ENCODE measurements around the gene ATP6V0A4.
"Not testable (repeated sequence)": the region's sequence is repeated elsewhere in the genome, so short reads cannot be mapped to it uniquely, and the experiment has no call there.

Gene ATP6V0A4

GRCh38 chr7:138699661-138700060 lies 98.3 kb downstream of the ATP6V0A4 start:
- no peak for DNase-seq (ENCODE audit: low read depth)

GRCh38 chr7:138698281-138698680 lies 99.7 kb downstream of the ATP6V0A4 start:
- no peak for DNase-seq (ENCODE audit: low read depth)

GRCh38 chr7:138697535-138698182 lies 100.3 kb downstream of the ATP6V0A4 start:
- no peak for DNase-seq (ENCODE audit: low read depth)

GRCh38 chr7:138695776-138696175 lies 102.2 kb downstream of the ATP6V0A4 start:
- DNase-seq (ENCODE audit: low read depth): not testable (repeated sequence)

GRCh38 chr7:138695106-138695505 lies 102.9 kb downstream of the ATP6V0A4 start:
- DNase-seq (ENCODE audit: low read depth): no peak

GRCh38 chr7:138691178-138691577 lies 106.8 kb downstream of the ATP6V0A4 start:
- no peak for DNase-seq (ENCODE audit: low read depth)

GRCh38 chr7:138690495-138690894 lies 107.5 kb downstream of the ATP6V0A4 start:
- no peak for DNase-seq (ENCODE audit: low read depth)

GRCh38 chr7:138688037-138688436 lies 110.0 kb downstream of the ATP6V0A4 start:
- DNase-seq (ENCODE audit: low read depth): not testable (repeated sequence)

- no peak for DNase-seq (ENCODE audit: low read depth)
These were observed 113.7 kb downstream of the ATP6V0A4 start for GRCh38 chr7:138684340-138684739.

- DNase-seq (ENCODE audit: low read depth): no peak
These were observed 118.2 kb downstream of the ATP6V0A4 start for GRCh38 chr7:138679793-138680192.

- no peak for DNase-seq (ENCODE audit: low read depth)
These were observed 127.4 kb downstream of the ATP6V0A4 start for GRCh38 chr7:138670594-138670993.

GRCh38 chr7:138669364-138669763 lies 128.6 kb downstream of the ATP6V0A4 start:
- no peak for DNase-seq (ENCODE audit: low read depth)

GRCh38 chr7:138668946-138669345 lies 129.1 kb downstream of the ATP6V0A4 start:
- DNase-seq (ENCODE audit: low read depth): no peak

- DNase-seq (ENCODE audit: low read depth): no peak
These were observed 129.8 kb downstream of the ATP6V0A4 start for GRCh38 chr7:138668229-138668596.

GRCh38 chr7:138667535-138668228 lies 130.3 kb downstream of the ATP6V0A4 start:
- DNase-seq (ENCODE audit: low read depth): no peak

GRCh38 chr7:138666385-138666784 lies 131.6 kb downstream of the ATP6V0A4 start:
- no peak for DNase-seq (ENCODE audit: low read depth)

- DNase-seq (ENCODE audit: low read depth): no peak
These were observed 132.3 kb downstream of the ATP6V0A4 start for GRCh38 chr7:138665669-138666140.

- DNase-seq (ENCODE audit: low read depth): no peak
These were observed 132.7 kb downstream of the ATP6V0A4 start for GRCh38 chr7:138665249-138665648.

- no peak for DNase-seq (ENCODE audit: low read depth)
These were observed 134.0 kb downstream of the ATP6V0A4 start for GRCh38 chr7:138663725-138664710.

GRCh38 chr7:138662991-138663320 lies 135.0 kb downstream of the ATP6V0A4 start:
- no peak for DNase-seq (ENCODE audit: low read depth)

GRCh38 chr7:138662076-138662990 lies 135.7 kb downstream of the ATP6V0A4 start:
- DNase-seq (ENCODE audit: low read depth): no peak

Measured in activated T-cell treated with anti-CD3 and anti-CD28 coated beads for 24 hours (primary cell).